A549 (cell line): ENCODE results near the gene CDAN1. TPM values are rescaled to one million over a fixed set of nuclear protein-coding genes. Genes with fewer than 3 reads are reported as not detected.
"Not testable (repeated sequence)": the region's sequence is repeated elsewhere in the genome, so short reads cannot be mapped to it uniquely, and the experiment has no call there.

Source experiments
- ATAC-seq, 2 experiments: fragments of 200-7000 bp in 1 of 2; fragments of >200 bp in 1 of 2; cut with Nextera tagmentation in 1 of 2; cut with Tn5 transposase in 1 of 2; 3 replicates each; pipeline versions ENCODE4 v1.8.0 to v1.9.1; 2018 to 2020; ENCODE audit warnings: mild to moderate bottlenecking in 1 of 2, moderate library complexity in 1 of 2
- CTCF ChIA-PET: fragments of 300-600 bp; sonication (Branson Sonifier 250); formaldehyde crosslinking; extraction: SDS; loops from one replicate; lab custom pipeline; 2021; ENCODE audit warnings: antibody characterized with exemption, inconsistent platforms; lab: Yijun Ruan, JAX
- POLR2A ChIA-PET: fragments of 350-600 bp; formaldehyde crosslinking; extraction: SDS; loops from one replicate; lab custom pipeline; 2021; ENCODE audit warnings: antibody characterized with exemption, inconsistent platforms; lab: Yijun Ruan, JAX
- DNase-seq, 2 experiments: peaks; one replicate each; pipeline versions ENCODE4 v3.0.0 to v3.0.0-alpha.2; 2011 to 2016; ENCODE audit warnings: low read depth in 1 of 2, low spot score in 1 of 2
- FAIRE-seq: peaks from 2 replicates; lab custom pipeline; 2011; peaks lifted over from hg19 to GRCh38; lab: Jason Lieb, UNC
- H3K27ac ChIP-seq, 2 experiments: fragments of >200 bp; sonication (Bioruptor Twin); formaldehyde crosslinking; 3 replicates each; pipeline ENCODE4 v1.5.1; 2016 to 2017
- H3K4me1 ChIP-seq: fragments of >200 bp; sonication (Bioruptor Twin); formaldehyde crosslinking; 3 replicates; pipeline ENCODE4 v1.6.1; 2016
- H3K4me2 ChIP-seq: fragments of >200 bp; sonication (Bioruptor Twin); formaldehyde crosslinking; 3 replicates; pipeline ENCODE4 v1.6.1; 2016
- H3K4me3 ChIP-seq: fragments of >200 bp; sonication (Bioruptor Twin); formaldehyde crosslinking; 3 replicates; pipeline ENCODE4 v1.5.1; 2016
- H3K9me3 ChIP-seq: fragments of >200 bp; sonication (Bioruptor Twin); formaldehyde crosslinking; 3 replicates; pipeline ENCODE4 v1.6.1; 2016
- CBX2 ChIP-seq: fragments of 200-600 bp; sonication (generic); IDR thresholded peaks from 2 replicates; pipeline ENCODE4 v1.6.1; 2016; ENCODE audit warnings: low read depth, mild to moderate bottlenecking, borderline replicate concordance
- CBX8 ChIP-seq: fragments of 200-600 bp; sonication (generic); IDR thresholded peaks from 2 replicates; pipeline ENCODE4 v1.6.1; 2016
- CHD2 ChIP-seq: fragments of 150-350 bp; IDR thresholded peaks from 2 replicates; pipeline ENCODE4 v1.6.1; 2014; ENCODE audit warnings: low read length; ENCODE audit not compliant: partially characterized antibody
- CHD4 ChIP-seq: fragments of 200-600 bp; sonication (generic); IDR thresholded peaks from 2 replicates; pipeline ENCODE4 v1.6.1; 2016; ENCODE audit warnings: antibody characterized with exemption, mild to moderate bottlenecking, borderline replicate concordance
- EP300 ChIP-seq, 2 experiments: fragments of >200 bp; sonication (Bioruptor Twin); formaldehyde crosslinking; IDR thresholded peaks; 2 replicates in 1 of 2; 3 replicates in 1 of 2; pipeline ENCODE4 v1.6.1; 2016 to 2017
- ESRRA ChIP-seq: fragments of 150-350 bp; IDR thresholded peaks from 2 replicates; pipeline ENCODE4 v1.6.1; 2014; ENCODE audit warnings: mild to moderate bottlenecking, low read length, borderline replicate concordance
- GATA3 ChIP-seq: IDR thresholded peaks from 2 replicates; pipeline ENCODE4 v1.6.1; 2012; ENCODE audit warnings: borderline replicate concordance
- HDAC2 ChIP-seq: fragments of 200-600 bp; sonication (generic); IDR thresholded peaks from 2 replicates; pipeline ENCODE4 v1.6.1; 2016
- HES2 ChIP-seq: fragments of >200 bp; sonication (Bioruptor Twin); formaldehyde crosslinking; IDR thresholded peaks from 2 replicates; pipeline ENCODE4 v1.6.1; 2016
- JUNB ChIP-seq: fragments of >200 bp; sonication (Bioruptor Twin); formaldehyde crosslinking; IDR thresholded peaks from 2 replicates; pipeline ENCODE4 v1.6.1; 2016
- KDM5A ChIP-seq: fragments of 200-600 bp; sonication (generic); IDR thresholded peaks from 2 replicates; pipeline ENCODE4 v1.6.1; 2016; ENCODE audit warnings: antibody characterized with exemption, mild to moderate bottlenecking
- MYC ChIP-seq: IDR thresholded peaks from 2 replicates; pipeline ENCODE4 v1.6.1; 2012; ENCODE audit warnings: mild to moderate bottlenecking, inconsistent platforms, low read length, improper control_type of control experiment, borderline replicate concordance
- RNF2 ChIP-seq: fragments of 200-600 bp; sonication (generic); IDR thresholded peaks from 2 replicates; pipeline ENCODE4 v1.6.1; 2016; ENCODE audit warnings: low read depth, mild to moderate bottlenecking, antibody characterized with exemption, moderate library complexity, borderline replicate concordance
- SREBF2 ChIP-seq: fragments of 450-650 bp; IDR thresholded peaks from 2 replicates; pipeline ENCODE4 v1.6.1; 2014; ENCODE audit warnings: mild to moderate bottlenecking, moderate library complexity
- ZC3H11A ChIP-seq: fragments of 450-650 bp; IDR thresholded peaks from 2 replicates; pipeline ENCODE4 v1.6.1; 2014; ENCODE audit warnings: antibody characterized with exemption, mild to moderate bottlenecking
- ZSCAN20 ChIP-seq: fragments of 250-450 bp; sonication (Bioruptor Pico); IDR thresholded peaks from 2 replicates; pipeline ENCODE4 v1.8.0; 2022; ENCODE audit warnings: mild to moderate bottlenecking, moderate library complexity
- WGBS: methylation state at CpG from one replicate; pipeline ENCODE4 v1.1.6; 2017; ENCODE audit errors: missing lambda C conversion rate; 5-methylcytosine and 5-hydroxymethylcytosine counted together
- polyA plus RNA-seq, 4 experiments: library from polyadenylated mRNA; depleted of rRNA in 3 of 4; stranded (reverse); fragments of >200 nt; fragmentation: RNase III in 1 of 4; extraction: RNeasy Plus Mini Kit Qiagen cat#74134 plus additional on column Dnase treatment in 1 of 4; gene quantifications; 2 replicates in 3 of 4; 3 replicates in 1 of 4; pipeline ENCODE4 v1.2.3, GENCODE V29; 2011 to 2017

Gene CDAN1
- polyA plus RNA-seq, 2 of the 4 experiments (the other 2 are of a cell fraction) = 2.9 to 6.9 TPM

GRCh38 chr15:42772144-42772543 is 35.2 kb upstream of the CDAN1 start:
- H3K27ac ChIP-seq = no peak overlapping the region
- TF ChIP-seq JUNB = no peak
- no peak for TF ChIP-seq SREBF2
- no peak for TF ChIP-seq HDAC2
- TF ChIP-seq MYC = no peak
- TF ChIP-seq CHD4 = no peak
- no peak for TF ChIP-seq HES2
- no peak for TF ChIP-seq CHD2
- no peak for TF ChIP-seq CBX2
- TF ChIP-seq RNF2 = no peak
- no peak for TF ChIP-seq ESRRA
- TF ChIP-seq CBX8 = no peak
- TF ChIP-seq ZSCAN20 = no peak
- 50% methylated on average over 2 of the region's 2 CpGs for WGBS
- CTCF ChIA-PET = interaction anchor here (0.5 to 1.2 kb wide), 3 partner anchors 10 to 448 kb away, joined by 3 to 4 read pairs (median 3); no protein-coding TSS in a partner anchor
- H3K4me2 ChIP-seq = no peak overlapping the region
- H3K4me1 ChIP-seq = no peaks in the 10 kb centered on the region
- ATAC-seq (no peak), FAIRE-seq (no peak), DNase-seq (no peak)
- no peaks in the 10 kb centered on the region for H3K9me3 ChIP-seq
- POLR2A ChIA-PET = no interaction called here
- H3K4me3 ChIP-seq = no peak overlapping the region

GRCh38 chr15:42766109-42766508 is 29.2 kb upstream of the CDAN1 start:
- H3K4me3 ChIP-seq, FAIRE-seq, DNase-seq, H3K27ac ChIP-seq, H3K9me3 ChIP-seq, ATAC-seq, CTCF ChIA-PET, H3K4me2 ChIP-seq, POLR2A ChIA-PET, H3K4me1 ChIP-seq: not testable (repeated sequence)
- 40% methylated on average over 3 of the region's 4 CpGs for WGBS

GRCh38 chr15:42764154-42764731 is 27.3 kb upstream of the CDAN1 start:
- ATAC-seq, H3K4me3 ChIP-seq, CTCF ChIA-PET, H3K4me1 ChIP-seq, H3K4me2 ChIP-seq, POLR2A ChIA-PET, DNase-seq, H3K27ac ChIP-seq, FAIRE-seq: not testable (repeated sequence)
- 83% methylated on average over 14 of the region's 16 CpGs for WGBS
- peaks cover 11% of the 10 kb centered on the region; the same call in 2 of the 3 replicates for H3K9me3 ChIP-seq

- CTCF ChIA-PET, H3K4me1 ChIP-seq, FAIRE-seq, H3K4me3 ChIP-seq, H3K27ac ChIP-seq, DNase-seq, POLR2A ChIA-PET, ATAC-seq, H3K4me2 ChIP-seq: not testable (repeated sequence)
- 65% methylated on average over 2 of the region's 2 CpGs for WGBS
- peaks cover 11% of the 10 kb centered on the region; the same call in 2 of the 3 replicates for H3K9me3 ChIP-seq
Observed at GRCh38 chr15:42761813-42762212, 24.9 kb upstream of the CDAN1 start.

- ATAC-seq = no peak
- peaks cover 11% of the 10 kb centered on the region; the same call in 2 of the 3 replicates for H3K9me3 ChIP-seq
- H3K4me3 ChIP-seq = no peak overlapping the region
- POLR2A ChIA-PET = no interaction called here
- no peak for DNase-seq
- no peak overlapping the region for H3K27ac ChIP-seq
- no peaks in the 10 kb centered on the region for H3K4me1 ChIP-seq
- WGBS = 61% methylated on average over 1 of the region's 1 CpG
- no peak overlapping the region for H3K4me2 ChIP-seq
- CTCF ChIA-PET = no interaction called here
- TF ChIP-seq GATA3 (no peak), ZC3H11A (no peak), EP300 (IDR thresholded peaks at IDR 0.05) (no peak), KDM5A (no peak)
- no peak for FAIRE-seq
Observed at GRCh38 chr15:42760759-42761158, 23.8 kb upstream of the CDAN1 start.
